ENCODE results near the gene NUDT22.

The NUDT22 gene

GRCh38 chr11:64181506-64182411 lies 44.3 kb upstream of the NUDT22 start:
- H3K27ac ChIP-seq: peak overlapping the region; percentile 10
- DNase-seq: peak; percentile 94
- in situ Hi-C loops (cut with HindIII; ENCODE audit: low pct_ligation_motif_present, low sequenced_read_pairs): no loop called here
- H3K4me3 ChIP-seq (ENCODE audit: low read depth, low read length): peak overlapping the region; percentile 17
- no peaks in the 10 kb centered on the region for H3K36me3 ChIP-seq (replicated peaks)
- H3K27me3 ChIP-seq (replicated peaks): no peaks in the 10 kb centered on the region
- TF ChIP-seq, protein P1, sequence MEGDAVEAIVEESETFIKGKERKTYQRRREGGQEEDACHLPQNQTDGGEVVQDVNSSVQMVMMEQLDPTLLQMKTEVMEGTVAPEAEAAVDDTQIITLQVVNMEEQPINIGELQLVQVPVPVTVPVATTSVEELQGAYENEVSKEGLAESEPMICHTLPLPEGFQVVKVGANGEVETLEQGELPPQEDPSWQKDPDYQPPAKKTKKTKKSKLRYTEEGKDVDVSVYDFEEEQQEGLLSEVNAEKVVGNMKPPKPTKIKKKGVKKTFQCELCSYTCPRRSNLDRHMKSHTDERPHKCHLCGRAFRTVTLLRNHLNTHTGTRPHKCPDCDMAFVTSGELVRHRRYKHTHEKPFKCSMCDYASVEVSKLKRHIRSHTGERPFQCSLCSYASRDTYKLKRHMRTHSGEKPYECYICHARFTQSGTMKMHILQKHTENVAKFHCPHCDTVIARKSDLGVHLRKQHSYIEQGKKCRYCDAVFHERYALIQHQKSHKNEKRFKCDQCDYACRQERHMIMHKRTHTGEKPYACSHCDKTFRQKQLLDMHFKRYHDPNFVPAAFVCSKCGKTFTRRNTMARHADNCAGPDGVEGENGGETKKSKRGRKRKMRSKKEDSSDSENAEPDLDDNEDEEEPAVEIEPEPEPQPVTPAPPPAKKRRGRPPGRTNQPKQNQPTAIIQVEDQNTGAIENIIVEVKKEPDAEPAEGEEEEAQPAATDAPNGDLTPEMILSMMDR (IDR thresholded peaks at IDR 0.05; ENCODE audit: low read depth, low read length, missing control alignments): no peak

GRCh38 chr11:64183890-64184289 lies 42.2 kb upstream of the NUDT22 start:
- H3K27ac ChIP-seq: no peak overlapping the region
- H3K36me3 ChIP-seq (replicated peaks): peaks cover 4% of the 10 kb centered on the region
- TF ChIP-seq, protein P1 (IDR thresholded peaks at IDR 0.05; ENCODE audit: low read depth, low read length, missing control alignments): no peak
- in situ Hi-C loops (cut with HindIII; ENCODE audit: low pct_ligation_motif_present, low sequenced_read_pairs): no loop called here
- H3K4me3 ChIP-seq (ENCODE audit: low read depth, low read length): no peak overlapping the region
- no peaks in the 10 kb centered on the region for H3K27me3 ChIP-seq (replicated peaks)
- no peak for DNase-seq

DNA sequence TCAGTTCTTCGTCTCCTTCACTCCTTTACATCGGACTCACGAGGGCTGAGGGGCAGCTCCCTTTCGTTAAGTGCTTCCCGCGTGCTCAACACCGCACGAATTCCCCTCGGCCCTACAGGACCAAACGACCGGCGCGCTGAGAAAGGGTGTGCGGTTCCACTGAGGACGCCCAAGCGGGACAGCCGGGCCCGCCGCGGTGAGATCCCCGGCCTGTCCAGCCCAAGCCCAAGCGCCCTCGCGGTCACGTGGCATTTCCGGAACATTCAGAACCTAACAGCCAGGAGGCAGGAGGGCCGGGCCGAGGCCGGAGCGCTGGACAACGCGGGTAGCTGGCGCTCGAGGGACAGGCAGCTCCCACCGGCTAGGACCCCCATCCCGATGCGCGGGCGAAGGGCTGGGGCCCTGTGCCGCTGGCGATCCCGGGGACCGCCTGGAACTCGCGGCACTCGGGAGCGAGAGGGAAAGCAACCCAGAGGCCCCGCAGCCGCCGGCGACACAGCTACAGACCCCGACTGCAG lies 40.8 kb upstream of the NUDT22 start:
- in situ Hi-C loops (cut with HindIII; ENCODE audit: low pct_ligation_motif_present, low sequenced_read_pairs): no loop called here
- Histone ChIP-seq H3K27me3 (replicated peaks) (no peaks in the 10 kb centered on the region), H3K36me3 (replicated peaks) (peaks cover 4% of the 10 kb centered on the region), H3K4me3 (ENCODE audit: low read depth, low read length) (peak overlapping the region; percentile 69), H3K27ac (peak overlapping the region; percentile 85)
- TF ChIP-seq, protein P1 (IDR thresholded peaks at IDR 0.05; ENCODE audit: low read depth, low read length, missing control alignments): peak; percentile 55
- DNase-seq: peak; percentile 80

DNA sequence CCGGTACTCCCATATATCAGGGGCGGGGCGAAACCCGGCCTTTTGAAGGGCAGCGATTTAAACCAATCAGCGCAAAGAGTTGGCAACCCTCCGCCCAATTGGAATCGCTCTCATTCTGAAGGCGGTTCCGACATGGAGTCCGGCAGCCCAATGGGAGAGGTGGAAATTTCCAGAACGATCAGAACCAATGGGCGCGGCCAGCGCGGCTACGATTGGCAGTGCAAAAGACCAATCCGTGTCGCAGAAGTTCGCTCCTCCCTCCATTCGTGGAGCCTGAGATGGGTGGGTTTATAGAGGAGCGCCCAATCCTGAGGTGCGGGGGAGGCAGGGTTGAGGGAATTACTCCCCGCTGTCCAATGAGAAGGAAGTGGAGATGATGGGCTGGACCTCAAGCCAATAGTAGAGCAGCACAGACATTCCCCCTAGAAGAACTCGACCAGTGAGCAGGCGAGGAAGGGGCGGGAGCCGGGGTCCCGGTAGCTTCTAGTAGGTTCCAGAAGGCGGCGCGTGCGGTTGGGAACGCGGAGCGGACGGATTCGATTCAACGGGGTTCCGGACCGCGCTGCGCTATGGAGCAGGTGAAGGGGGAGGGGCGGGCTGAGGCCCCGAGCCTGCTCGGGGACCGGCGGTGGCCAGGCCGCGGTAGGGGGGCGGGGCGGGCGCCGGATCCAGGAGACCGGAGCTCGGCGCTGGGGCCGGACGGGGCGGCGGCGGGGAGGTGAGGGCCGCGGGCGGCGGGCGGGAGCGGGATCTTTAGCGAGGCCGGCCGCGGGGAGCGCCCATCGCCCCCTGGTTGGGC lies 40.2 kb upstream of the NUDT22 start, which contains the start of gene STIP1:
STIP1 (plus strand) TSS at position 479 of the 799 bp plus-strand sequence; CDS start at position 570, 91 bp downstream.
- in situ Hi-C loops (cut with HindIII; ENCODE audit: low pct_ligation_motif_present, low sequenced_read_pairs): no loop called here
- H3K36me3 ChIP-seq (replicated peaks): peaks cover 10% of the 10 kb centered on the region
- peak; percentile 100 for DNase-seq
- peak within 1 kb of the TSS; percentile 69 for H3K4me3 ChIP-seq (ENCODE audit: low read depth, low read length)
- H3K27ac ChIP-seq: peak within 1 kb of the TSS; percentile 85
- TF ChIP-seq, protein P1 (IDR thresholded peaks at IDR 0.05; ENCODE audit: low read depth, low read length, missing control alignments): peak; percentile 63
- H3K27me3 ChIP-seq (replicated peaks): no peaks in the 10 kb centered on the region

DNA sequence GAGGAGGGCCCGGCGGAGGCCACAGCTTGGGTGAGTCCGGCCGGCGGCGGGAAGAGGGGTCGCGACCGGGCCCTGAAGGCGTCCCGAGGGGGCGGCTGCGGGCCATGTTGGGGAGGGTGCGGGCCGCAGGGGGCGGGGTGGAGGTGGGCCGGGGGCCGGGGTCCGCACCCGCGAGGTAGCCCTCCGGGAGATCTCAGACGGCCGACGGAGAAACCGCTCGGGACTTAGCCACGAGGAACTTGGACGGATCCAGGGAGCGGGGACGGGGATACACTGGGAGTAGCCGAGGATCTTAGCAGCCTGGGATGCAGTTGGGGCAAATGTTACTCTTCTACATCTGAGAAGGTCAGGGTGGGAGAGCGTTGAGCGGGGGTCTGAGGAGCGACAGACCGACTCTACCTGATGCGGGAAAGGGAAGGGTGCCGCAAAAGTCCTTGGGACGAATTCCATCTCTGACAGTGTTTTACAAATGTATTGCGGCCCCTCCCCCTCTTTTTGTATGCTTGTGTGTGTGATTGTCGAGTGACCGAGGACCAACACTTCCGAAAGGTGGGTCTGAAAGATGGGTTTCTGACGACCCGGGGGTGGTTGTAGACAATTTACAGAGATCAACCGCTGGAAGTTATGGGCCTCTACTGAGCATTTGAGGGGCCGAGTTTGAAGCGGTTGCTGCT lies 39.4 kb upstream of the NUDT22 start:
- H3K36me3 ChIP-seq (replicated peaks): peaks cover 10% of the 10 kb centered on the region
- H3K4me3 ChIP-seq (ENCODE audit: low read depth, low read length): no peak overlapping the region
- no peaks in the 10 kb centered on the region for H3K27me3 ChIP-seq (replicated peaks)
- no peak for DNase-seq
- TF ChIP-seq, protein P1 (IDR thresholded peaks at IDR 0.05; ENCODE audit: low read depth, low read length, missing control alignments): no peak
- H3K27ac ChIP-seq: no peak overlapping the region
- in situ Hi-C loops (cut with HindIII; ENCODE audit: low pct_ligation_motif_present, low sequenced_read_pairs): no loop called here

Measured in brain microvascular endothelial cell (primary cell).